Stimulated activated CD4-positive, alpha-beta T cell treated with anti-CD3 and anti-CD28 coated beads, Interleukin-15, amount 100 ng/mL, for 48 hours (primary cell): ENCODE data around the gene CLIC5.

ENCODE experiments used
- DNase-seq, 2 donors: peaks; one replicate each; pipeline ENCODE4 v3.0.0-alpha.2; 2020; ENCODE audit warnings: low read depth in 2 of 2

CLIC5 gene

GRCh38 chr6:45895569-45895968 lies 120.1 kb downstream of the CLIC5 start:
- no peak for DNase-seq

- DNase-seq, result no peak
Measured at GRCh38 chr6:45892696-45893245, 122.9 kb downstream of the CLIC5 start.

DNA sequence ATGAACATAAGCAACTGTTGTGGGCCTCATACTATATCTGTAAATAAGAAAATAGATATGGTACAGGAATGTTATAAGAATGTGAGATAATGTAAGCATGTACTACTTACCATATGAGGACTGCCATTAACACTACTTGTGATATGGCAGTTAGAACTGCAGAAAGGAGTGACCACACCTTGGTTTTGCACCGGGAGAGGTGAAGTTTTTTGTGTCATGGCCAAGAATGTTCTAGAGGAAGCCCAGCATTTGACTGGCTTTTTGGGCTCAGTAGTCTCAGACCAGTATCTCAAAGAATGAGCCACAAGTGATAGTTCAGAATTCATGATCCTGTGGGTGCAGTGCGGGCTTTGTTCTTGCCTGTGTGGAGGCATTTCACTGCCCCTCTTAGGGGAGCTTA lies 123.5 kb downstream of the CLIC5 start:
- DNase-seq, result no peak

GRCh38 chr6:45886776-45887175 lies 128.9 kb downstream of the CLIC5 start:
- DNase-seq, result no peak

GRCh38 chr6:45884336-45884735 lies 131.3 kb downstream of the CLIC5 start:
- no peak for DNase-seq

- DNase-seq, result no peak
Measured at GRCh38 chr6:45882671-45883070, 133.0 kb downstream of the CLIC5 start.

- no peak for DNase-seq
Measured at GRCh38 chr6:45881705-45882467, 133.8 kb downstream of the CLIC5 start.

DNA sequence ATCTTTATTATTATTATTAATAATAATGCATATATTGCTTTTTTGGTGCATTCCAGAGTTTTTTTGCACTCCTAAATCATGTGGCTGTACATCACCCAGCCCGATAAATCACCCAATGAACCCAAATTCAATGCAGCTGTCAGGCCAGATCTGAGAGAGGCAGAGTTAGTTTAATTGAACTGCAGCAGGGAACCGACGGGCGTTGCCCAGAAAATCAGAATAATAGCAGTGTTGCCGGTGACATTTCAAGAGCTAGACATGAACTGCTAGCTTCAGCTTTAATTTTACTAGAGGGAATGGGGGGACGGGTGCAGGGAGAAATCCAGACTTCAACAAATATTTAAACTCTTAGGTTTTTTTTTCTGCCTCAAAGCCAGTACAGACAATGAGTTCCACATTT lies 135.0 kb downstream of the CLIC5 start:
- no peak for DNase-seq

GRCh38 chr6:45880159-45880558 lies 135.5 kb downstream of the CLIC5 start:
- no peak for DNase-seq

GRCh38 chr6:45877970-45878590 lies 137.6 kb downstream of the CLIC5 start:
- no peak for DNase-seq

DNA sequence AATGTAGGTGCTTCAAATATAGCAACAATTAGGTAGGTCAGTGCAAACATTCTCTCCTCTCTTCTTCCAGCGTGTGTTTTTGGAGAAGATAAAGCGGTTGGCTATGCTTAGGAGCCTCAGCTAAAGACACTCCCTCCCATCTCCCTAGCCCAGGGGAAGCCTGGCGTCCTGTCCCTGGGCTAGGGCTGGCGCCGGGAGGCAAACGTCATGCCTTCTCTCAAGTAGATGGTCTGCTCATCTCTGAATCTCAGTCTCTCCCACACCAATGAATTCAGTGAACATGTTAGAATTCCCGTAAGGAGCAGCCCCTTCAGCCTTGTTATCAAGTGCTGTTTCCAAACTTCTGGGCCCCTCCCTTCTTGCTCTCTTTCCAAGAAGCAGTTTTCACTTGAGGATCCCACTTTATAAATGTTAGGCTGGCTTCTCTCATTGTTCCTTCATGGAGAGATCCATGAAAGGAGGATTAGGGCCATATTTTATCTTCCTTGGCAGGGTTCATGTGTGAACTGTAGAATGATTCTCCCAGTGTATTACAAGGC lies 142.8 kb downstream of the CLIC5 start:
- no peak for DNase-seq

DNA sequence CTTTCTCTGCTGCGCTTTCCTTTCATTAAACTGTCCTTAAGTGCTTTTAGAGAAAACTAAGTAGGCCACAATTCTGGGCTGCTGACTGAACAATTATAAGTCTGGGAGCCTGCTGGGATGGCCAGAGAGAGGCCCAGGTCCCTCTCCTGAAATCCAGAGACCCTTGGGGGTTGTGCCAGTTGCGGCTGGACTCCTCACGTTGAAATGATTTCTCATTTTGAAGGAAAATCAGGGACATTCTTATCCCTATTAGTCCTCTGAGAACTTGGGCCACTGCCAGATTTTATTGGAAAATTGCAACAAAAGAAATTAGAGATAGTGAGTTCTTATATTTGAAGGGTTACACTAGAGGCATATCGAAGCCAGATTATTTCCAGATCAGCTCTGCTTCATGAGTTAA lies 145.1 kb downstream of the CLIC5 start:
- no peak for DNase-seq

GRCh38 chr6:45864651-45865050 lies 151.0 kb downstream of the CLIC5 start:
- no peak for DNase-seq

GRCh38 chr6:45858691-45859090 lies 157.0 kb downstream of the CLIC5 start:
- DNase-seq, result no peak

- no peak for DNase-seq
Measured at GRCh38 chr6:45857827-45858226, 157.8 kb downstream of the CLIC5 start.

DNA sequence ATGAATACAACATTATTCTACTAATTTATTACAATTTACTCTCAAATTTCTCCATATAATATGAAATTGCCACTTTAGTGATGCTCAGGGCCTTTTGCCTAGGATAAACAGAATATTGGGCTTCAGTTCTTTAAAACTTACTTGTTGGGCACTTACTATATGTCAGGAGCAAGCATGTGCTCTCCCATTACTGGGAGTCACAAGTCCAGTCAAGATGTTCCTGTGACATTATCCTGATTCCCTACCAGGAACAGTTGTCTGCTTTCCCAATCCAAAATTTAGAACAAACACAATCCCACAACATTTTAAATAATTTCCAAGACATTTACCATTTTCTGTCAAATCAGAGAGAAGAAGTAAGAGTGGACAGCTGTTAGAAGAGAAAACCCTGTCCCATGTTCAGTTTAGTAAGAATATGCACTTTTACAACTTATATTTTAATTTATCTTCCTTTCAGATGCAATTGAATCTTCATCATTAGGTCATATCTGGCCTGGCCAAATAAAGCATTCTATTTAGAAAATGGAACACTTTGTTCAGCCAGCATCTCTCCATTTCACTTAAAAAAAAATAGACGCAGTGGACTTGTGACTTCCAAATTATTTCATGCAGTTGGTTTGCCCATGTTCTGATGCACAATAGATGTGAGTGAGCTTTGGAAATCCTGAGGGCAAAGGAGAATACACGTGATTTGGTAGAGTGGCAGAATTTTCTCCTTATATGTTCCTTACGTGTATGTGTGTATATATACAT lies 159.8 kb downstream of the CLIC5 start:
- DNase-seq, result no peak

- DNase-seq, result no peak
Measured at GRCh38 chr6:45854149-45854742, 161.4 kb downstream of the CLIC5 start.

DNA sequence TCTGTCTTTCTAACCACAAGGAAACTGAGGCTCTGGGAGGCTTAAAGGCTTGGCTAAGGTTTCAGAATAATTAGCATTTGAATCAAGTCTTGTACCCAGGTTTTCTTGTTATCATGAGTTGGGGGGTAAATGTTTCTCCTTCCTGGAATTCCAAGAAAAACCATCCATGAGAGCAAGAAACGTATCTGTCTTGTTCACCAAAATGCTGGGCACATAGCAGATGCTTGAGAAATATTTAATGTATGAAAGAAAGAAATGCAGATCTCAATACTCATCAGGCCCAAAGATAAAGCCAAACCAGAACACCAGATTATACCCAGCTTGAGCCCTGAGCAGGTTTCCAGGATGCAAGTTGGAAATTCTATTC lies 164.6 kb downstream of the CLIC5 start:
- no peak for DNase-seq

DNA sequence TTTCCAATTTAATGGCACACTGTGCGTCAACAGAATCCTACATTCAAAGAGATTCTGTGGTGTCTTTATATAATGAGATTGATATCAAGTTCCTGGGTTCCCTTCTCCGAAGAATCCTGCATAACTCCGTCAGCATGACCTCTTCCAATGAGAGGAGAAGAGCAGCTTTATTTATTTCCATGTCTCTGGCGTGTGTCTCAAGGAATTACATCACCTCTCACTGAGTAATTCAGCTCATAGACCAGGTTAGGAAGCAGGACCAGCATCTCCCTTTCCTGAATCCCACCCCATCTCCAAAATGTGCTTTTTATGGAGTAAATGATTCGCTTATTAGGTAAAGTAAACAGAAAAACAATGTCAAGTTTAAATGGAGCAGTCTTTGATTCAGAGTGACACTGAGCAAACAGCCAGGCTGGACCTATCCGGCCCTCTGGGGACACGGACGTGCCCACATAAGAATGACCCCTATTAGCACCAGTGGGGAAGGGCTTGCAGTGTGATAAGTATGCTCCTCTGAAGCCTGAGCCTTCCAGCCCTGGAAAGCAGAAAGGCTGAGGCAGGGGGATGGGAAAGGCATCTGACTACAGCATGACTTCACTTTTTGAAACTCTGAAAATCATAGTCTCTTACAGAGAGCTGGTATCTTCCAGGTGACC lies 165.2 kb downstream of the CLIC5 start:
- no peak for DNase-seq

- DNase-seq, result no peak
Measured at GRCh38 chr6:45845567-45845966, 170.1 kb downstream of the CLIC5 start.

GRCh38 chr6:45844986-45845385 lies 170.7 kb downstream of the CLIC5 start:
- no peak for DNase-seq
